Astrocyte of the spinal cord (primary cell): ENCODE measurements around the gene TUBAL3.

Experiments used
- DNase-seq: peaks from one replicate; pipeline ENCODE4 v3.0.0; 2011; ENCODE audit warnings: low read depth, low spot score
- H3K4me3 ChIP-seq: 2 replicates; pipeline ENCODE4 v1.5.1; 2011; ENCODE audit warnings: low read depth, mild to moderate bottlenecking, low read length, moderate library complexity
- CTCF ChIP-seq: IDR thresholded peaks from 2 replicates; pipeline ENCODE4 v1.5.1; 2012; ENCODE audit warnings: low read depth, mild to moderate bottlenecking, low read length, inconsistent platforms
- in situ Hi-C: cut with HindIII; loops from 2 replicates; pipeline ENCODE4 v1.10.0; 2017; ENCODE audit warnings: low sequenced_read_pairs

TUBAL3 gene

DNA sequence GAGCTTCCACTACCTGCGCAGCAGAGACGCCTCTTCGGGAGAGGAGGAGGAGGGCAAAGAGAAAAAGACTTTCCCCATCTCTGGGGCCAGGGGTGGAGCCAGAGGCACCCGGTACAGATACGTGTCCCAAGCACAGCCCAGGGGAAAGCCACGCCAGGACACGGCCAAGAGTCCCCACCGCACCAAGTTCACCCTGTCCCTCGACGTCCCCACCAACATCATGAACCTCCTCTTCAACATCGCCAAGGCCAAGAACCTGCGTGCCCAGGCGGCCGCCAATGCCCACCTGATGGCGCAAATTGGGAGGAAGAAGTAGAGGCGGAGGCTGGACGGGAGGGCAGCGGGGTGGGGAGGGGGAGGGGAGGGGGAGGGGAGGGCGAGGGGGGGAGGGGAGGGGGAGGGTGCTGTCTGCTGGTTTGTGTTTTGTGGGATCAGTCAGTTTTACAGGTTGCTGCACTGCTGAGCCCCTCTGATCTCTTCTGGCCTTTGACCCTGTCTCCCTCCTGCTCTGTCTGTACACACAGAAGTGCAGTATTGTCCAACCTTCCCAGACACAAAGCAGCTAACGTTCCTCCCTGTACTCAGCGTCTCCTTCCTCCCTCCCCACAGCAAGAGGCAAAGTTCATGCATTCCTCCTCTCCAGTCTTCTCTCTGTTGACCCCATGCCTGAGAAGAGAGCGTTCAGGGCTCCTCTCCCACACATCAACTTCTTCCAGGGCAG is 30.6 kb downstream of the TUBAL3 start:
- no peak overlapping the region for H3K4me3 ChIP-seq
- in situ Hi-C loops: no loop called here
- no peak for TF ChIP-seq CTCF
- DNase-seq: no peak

DNA sequence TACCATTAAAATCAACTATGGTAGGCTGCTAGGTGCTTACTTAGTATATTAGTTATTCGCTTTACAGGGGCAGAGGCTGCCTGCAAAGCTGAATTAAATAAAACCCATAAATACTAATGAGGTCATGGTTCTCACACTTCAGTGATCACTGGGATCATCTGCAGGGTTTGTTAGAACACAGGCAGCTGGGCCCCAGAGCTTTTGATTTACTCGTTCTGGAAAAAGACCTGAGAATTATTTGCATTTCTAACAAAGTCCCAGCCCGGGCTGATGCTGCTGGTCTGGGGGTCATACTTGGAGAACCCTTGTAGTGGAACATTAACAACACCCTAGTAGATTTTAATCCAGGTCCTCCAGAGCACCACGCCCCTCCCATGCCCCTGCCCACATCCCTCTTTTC is 31.3 kb downstream of the TUBAL3 start:
- TF ChIP-seq CTCF: no peak
- H3K4me3 ChIP-seq: no peak overlapping the region

DNA sequence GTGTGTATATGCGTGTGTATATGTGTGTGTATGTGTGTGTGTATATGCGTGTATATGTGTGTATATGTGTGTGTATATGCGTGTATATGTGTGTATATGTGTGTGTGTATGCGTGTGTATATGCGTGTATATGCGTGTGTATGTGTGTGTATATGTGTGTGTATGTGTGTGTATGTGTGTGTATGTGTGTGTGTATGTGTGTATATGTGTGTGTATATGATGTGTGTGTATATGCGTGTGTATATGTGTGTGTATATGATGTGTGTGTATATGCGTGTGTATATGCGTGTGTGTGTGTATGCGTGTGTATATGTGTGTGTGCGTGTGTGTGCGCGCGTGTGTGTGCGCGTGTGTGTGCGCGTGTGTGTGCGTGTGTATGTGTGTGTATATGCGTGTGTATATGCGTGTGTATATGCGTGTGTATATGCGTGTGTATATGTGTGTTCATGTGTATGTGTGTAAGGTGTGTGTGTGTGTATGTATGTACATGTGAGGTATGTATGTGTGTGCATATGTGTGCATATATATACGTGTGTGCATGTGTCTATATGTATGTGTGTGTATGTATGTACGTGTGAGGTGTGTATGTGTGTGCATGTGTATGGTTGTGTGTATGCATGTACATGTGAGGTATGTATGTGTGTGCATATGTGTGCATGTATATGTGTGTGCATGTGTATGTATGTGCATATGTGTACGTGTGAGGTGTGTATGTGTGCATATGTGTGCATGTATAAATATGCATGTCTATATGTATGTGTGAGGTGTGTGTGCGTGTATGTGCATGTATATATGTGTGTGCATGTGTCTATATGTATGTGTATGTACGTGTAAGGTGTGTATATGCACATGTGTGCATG is 33.9 kb downstream of the TUBAL3 start:
- no peak for TF ChIP-seq CTCF
- H3K4me3 ChIP-seq: no peak overlapping the region
- no peak for DNase-seq
- in situ Hi-C loops: no loop called here

More for the DNA sequence above, 31.3 kb downstream of the TUBAL3 start:
- no peak for DNase-seq
- in situ Hi-C loops: no loop called here

DNA sequence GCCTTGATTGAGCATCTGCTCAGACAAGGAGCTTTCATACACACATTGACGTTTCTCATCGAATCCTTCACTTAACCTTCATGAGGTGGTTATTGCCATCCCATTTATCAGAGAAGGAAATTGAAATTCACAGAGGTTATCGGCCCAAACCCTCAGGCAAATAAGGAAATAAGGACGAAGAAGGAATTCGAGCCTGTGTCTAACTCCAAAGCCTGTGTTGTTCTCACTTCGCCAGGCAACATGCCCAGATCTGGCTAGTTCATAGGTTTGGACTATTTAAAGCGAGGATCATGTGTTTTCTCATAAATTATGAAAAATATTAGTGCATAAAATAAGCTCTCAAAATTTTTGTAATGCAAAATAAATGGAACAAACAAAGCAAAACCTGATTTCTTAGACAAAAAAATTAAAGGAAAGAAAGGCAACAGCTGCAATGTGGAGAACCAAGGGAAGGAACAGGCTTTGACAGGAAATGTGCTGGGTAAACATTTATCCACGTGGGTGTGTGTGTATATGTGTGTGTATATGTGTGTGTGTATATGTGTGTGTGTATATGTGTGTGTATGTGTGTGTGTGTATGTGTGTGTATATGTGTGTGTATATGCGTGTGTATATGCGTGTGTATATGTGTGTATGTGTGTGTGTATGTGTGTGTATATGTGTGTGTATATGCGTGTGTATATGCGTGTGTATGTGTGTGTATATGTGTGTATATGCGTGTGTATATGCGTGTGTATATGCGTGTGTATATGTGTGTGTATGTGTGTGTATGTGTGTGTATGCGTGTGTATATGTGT is 35.1 kb downstream of the TUBAL3 start:
- no peak overlapping the region for H3K4me3 ChIP-seq
- no peak for DNase-seq
- TF ChIP-seq CTCF: no peak
- in situ Hi-C loops: no loop called here

DNA sequence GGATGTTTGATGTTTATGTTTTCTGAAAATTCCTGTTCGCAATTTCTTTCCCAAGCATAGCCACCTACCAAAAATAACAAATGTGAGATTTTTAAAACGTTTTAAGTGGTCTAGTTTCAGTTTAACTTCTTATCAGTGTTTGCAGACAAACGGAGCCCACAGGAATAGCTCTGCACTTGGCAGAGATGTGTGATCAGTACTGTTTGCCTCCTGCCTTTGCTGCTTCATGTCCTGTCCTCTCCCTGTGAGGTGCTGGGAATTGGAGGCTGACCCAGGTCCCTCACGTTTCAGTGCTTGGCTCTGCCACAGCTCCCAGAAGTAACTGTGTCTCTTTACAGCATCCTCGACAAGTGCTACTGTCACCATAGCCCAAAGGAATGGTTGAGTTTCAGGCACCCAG is 38.7 kb downstream of the TUBAL3 start:
- in situ Hi-C loops: no loop called here
- no peak overlapping the region for H3K4me3 ChIP-seq
- no peak for DNase-seq
- no peak for TF ChIP-seq CTCF

DNA sequence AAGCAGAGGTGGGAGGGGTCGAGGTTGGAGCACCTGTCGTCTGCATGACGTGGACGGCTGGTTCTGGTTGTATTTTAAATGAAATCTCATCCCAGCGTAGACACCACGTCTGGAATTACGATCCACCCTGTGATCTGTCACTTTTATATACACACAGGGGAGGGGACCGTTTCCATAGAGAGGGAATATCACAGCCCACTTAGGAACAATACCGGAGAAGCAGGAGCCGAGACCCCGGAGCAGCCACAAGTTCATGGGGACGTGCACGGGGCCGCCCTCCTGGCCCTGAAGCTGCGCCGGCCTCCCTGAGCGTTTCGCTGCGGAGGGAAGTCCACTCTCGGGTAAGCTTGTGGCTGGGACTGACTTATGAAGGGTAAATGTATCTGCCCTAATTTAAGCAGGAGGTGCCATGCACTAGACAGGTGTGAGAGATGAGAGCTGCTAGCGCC is 39.7 kb downstream of the TUBAL3 start, which contains the start of gene UCN3:
UCN3 (plus strand) TSS at position 77 of the 449 bp plus-strand sequence. CDS start 8,755 bp downstream, outside the sequence.
- no peak for TF ChIP-seq CTCF
- in situ Hi-C loops: no loop called here
- DNase-seq: no peak
- H3K4me3 ChIP-seq: no peak within 1 kb of the TSS
